ENCODE measurements around the gene BCL6.

GRCh38 chr3:187745201-187746058 lies at the start of gene BCL6:
- TF ChIP-seq EZH2 (IDR thresholded peaks at IDR 0.05; ENCODE audit: insufficient read depth, low read length) (no peak), CTCF (IDR thresholded peaks at IDR 0.05; ENCODE audit: insufficient read depth, low read depth, low read length) (no peak)
